CD4-positive, alpha-beta T cell treated with Interleukin-10 for 1 hour (primary cell): ENCODE results near the gene MYO15B.
A peak's percentile ranks its signal among the peaks of the same experiment; 100 is the strongest.

Source experiments
- DNase-seq: peaks from one replicate; pipeline ENCODE4 v3.0.0-alpha.2; 2020

Gene MYO15B

DNA sequence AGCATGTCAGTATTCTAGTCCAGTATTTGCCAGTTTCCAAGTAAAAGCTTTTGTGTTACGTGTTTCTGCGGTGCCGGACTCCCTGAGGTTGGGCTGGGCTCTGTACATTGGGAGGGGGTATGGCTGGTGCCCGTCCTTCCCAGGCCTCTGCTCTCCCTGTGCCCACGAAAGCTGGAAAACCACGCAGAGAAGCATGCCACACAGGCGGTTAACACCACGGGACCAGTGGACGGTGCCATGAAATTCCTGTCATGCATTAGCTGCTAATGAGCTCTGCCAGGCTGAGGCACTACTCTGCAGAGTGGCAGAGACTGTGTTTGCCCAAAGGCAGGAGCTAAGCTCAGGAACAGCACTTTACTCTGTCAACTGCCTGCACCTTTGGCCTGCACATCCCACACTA is 53.7 kb downstream of the MYO15B start:
- DNase-seq: no peak

DNA sequence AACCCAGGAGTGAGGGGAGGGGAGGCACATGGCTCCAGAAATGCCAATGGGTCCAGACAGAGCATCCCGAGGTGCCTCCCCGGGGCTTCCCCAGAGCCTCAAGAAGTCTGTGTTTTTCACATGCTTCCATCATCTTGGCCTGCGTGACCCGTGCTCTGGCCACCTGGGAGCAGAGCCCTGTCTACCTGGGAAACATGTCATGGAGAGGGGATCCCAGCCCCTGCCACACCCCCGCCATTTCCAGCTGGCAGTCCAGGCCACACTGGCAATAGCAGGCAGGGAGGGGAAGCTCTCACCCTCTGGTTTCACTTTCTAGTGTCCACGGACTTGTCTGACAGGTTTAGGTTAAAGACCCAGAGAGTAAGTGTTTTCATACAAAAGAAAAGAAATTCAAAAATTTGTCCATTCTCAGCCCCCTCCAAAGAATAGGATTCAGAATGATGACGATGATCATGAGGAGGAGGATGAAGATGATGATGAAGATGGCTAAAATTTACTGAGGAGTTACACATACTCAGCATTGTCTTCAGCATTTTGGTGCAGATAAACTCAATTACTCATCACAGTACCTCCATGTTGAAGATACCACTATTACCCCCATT is 54.7 kb downstream of the MYO15B start:
- DNase-seq: no peak

DNA sequence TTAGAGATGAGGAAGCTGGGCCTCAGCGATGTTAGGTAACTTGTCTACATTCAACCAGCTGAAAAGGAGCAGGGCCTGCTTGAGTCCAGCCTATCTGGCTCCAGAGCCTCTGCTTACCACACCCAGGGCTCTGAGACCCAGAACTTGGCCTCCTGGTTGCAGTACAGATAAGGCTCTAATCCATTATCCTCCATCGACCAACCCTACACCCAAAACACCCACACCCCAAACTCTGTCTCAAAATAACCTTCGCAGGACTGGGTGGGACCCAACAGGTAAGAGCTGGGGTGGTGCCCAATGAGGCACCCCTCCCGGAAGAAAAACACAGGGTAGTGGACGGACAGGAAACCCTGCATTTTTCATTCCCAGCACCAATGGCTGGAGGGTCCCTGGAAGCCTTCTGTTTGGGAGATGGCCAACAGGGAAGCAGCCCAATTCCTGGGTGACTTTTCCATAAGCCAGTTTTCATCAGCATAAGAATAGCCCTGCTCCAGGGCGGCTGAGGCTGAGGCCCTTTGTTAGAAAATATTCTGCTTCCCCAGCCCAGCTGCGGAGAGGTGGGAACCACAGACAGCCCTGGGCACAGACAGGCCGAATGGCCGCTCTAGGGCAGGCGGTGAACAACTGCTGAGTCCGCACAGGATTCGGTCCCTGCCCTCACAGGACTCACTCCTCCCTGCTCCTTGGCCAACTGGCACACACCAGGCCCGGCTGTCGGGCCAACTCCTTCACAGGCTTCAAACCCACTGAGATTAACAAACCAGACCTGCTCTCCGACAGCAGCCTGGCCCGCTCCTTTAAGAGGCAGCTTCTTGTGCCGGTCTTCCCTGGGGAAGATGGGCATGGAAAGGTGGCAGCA is 55.4 kb downstream of the MYO15B start:
- DNase-seq: no peak

DNA sequence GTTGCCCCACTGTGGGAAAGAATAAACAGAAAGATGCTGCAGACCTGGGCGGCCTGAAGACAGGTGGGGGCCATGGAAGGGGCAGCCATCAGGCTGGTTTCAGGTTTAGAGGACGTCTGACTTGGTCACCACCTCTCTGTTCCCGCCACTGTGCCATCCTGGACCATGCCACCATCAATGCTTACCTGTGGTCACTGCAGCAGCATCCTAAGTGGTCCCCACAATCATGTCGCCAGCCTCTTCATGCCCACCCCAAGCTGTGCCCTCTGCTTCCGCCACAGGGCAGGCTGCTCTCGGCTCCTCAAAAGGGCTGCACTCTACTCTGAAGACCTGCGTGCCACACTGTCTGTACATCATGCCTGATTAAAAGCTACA is 56.0 kb downstream of the MYO15B start:
- DNase-seq: no peak

DNA sequence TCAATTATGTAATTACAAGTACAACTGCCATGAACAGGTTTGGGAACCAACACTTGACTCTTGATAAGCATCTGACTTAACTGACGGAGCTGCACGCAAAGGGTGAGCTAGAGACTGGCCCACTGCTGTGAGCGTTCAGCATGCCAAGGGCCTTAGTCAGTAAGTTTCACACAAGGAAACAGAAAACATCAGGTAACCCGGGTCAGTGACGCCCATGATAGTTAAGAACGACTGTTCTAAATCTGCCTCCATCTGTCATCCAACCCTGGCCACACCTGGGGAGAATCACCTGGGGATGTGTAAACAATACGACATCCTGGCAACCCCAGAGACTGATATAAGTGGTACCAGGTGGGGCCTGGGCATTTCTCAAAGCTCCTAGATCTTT is 57.9 kb downstream of the MYO15B start:
- DNase-seq: no peak

DNA sequence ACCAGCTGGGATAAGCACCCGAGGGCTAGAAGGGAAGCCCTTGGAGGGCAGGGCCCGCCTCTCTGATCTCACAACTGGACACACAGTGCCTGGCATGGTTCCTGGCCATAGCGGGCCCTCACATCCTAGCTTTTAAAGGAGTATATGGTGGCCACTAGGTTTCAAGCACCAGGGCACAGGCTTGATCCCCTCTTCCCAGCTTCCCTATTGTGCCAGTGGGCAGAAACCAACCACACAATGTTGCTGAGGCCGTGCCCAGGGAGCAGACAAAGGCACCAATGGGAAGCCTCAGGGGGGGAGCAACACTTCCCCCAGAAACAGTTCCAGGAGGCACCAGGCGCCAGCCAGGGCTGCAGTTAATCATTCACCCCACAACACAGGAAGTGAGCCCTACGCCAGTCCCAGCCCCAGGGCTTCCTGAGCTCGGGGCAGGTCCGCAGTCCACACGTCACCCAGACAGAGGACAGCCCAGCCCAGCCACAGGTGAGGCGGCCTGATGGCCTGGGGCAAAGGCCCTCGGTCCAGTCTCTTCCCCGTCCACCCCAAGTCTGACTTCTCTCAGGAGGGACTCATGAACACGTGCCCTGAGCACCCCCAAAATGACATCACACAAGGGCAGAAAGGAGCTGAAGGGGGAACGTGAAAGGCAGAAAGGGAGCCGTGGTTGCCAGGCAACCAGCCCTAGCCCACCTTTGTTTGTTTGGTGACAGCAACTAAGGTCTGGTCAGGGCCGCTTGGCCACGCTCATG is 58.5 kb downstream of the MYO15B start:
- DNase-seq: peak; percentile 27

DNA sequence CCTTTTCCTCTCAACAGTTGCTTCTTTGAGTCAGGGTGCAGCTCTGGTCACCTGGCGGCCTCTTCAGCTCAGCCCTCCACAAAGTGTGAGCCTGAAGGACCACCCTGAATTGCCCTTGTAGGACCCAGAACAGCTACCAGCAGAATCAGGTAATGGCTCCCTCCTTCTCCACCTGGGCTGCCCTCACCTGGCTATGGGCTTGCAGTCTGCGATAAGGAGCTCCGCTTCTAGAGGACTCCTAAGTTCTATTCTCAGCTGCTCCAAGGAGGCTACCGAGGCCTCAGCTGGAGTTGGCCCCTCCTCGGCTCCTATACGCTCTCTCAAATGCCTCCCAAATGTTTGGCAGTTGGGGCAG is 59.0 kb downstream of the MYO15B start:
- no peak for DNase-seq

DNA sequence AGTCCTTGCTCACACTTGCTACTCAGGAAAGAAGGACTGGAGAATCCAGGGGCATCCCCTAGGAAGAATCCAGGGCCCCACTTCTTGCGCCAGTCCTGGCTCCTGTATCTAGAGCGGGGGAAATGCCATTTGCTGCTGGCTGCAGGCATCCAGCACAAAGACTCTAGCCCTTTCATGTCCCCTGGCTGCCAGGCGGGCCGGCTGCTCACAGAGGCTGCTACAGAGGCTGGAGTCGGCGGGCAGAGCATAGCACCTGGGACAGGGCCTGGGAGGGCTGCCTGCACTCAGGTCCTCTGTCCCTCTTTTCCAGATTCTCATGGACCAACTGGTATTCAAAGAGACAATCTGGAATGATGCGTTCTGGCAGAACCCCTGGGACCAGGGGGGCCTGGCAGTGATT is 59.5 kb downstream of the MYO15B start:
- no peak for DNase-seq

DNA sequence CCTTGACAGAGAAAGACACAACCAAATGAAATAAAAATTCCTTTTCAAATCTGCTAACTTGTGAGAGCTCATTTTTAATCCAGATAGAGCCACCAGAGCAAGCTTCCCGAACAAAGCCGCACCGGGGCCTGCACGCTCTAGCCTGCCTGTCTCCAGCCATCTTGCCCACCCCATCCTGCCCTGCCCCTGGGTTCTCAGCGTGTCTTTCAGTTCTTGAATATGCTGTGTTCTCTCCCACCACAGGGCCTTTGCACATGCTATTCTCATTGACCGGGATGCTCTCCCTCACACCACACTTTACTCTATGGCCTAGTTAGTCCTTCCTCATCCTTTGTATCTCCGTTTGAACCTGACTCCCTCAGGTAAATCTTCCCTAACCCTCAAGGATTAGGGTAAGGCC is 60.3 kb downstream of the MYO15B start:
- no peak for DNase-seq

DNA sequence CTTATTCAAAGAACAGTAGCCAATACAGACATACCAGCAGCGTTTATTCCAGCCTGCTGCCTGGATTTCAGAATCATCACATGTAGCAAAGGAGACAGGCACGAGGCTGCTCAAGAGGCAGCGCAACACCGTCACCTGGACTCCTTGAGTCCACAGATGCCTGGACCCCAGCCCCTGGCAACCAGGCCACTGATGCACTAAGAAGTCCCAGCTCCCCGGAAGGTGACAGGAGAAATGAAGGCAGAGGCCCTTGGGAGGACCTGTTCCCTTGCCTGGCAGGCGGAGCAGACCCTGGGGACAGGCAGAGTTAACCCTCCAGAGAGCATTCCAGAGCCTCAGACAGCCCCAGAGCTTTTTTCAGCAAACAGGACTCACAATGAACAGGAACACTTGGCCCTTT is 62.1 kb downstream of the MYO15B start:
- DNase-seq: no peak

DNA sequence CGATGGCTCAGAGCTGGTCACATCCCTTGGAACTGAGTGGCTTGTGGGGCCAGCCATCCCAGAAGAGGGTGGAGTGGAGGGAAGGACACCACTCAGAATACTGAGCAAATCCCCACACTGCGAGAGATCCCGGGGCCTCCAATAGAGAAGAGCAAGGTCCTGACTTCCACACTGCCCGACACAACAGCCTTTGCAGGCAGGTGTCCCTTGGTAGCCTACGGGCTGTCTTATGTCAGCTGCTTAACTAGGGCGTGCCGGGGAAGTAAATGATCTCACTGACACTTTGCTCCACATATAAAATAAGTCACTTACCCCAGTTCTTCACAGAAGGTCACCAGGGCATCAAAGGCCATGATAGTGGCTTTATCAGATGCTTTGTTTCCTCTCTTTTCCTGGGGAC is 63.3 kb downstream of the MYO15B start:
- no peak for DNase-seq

DNA sequence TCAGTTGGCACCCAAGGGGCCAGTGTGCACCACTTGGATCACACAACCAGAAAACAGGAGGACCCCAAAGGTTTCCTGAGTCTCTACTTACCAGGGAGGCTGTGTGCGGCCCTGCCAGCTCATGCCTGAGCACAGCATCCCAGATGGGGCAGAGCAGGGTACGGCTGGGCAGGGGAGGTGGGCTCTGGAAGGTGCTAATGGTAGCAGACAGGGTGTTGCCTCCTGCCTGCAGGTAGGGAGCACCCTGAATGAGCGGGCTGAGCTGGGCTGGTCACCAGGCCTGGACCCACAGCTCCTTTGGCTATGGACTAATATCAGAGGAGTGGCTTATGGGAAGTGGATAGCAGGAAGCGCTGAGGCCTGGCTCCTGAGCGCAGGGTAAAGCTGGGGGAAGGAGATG is 64.7 kb downstream of the MYO15B start:
- no peak for DNase-seq

DNA sequence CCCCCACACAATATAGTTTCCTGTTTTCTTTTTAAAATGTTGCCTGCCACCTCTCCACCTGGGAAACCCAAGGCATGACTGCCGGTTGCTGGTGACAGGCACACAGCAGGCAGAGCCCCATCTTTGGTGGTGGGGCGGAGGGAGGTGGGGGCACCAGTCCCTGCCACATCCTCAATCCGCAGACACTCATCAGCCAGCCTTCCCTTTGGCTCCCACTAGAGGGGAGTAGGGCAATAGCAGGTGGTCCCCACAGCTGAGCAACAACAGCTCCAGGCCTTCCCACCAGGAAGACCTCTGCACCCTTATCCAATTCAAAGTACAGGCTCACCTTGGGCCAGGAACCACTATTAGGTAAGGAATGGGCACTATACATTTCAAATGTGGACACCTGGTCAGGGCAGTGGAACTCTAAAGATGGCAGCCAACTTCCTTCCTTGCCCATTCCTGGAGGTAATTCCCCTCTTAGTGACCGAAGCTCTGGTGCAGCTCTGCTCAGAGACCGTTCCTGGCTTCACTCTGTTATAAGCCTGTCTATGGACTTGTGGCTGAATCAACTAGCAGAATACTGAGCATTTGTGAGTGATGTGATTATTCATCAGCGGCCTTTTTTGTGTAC is 65.4 kb downstream of the MYO15B start:
- peak; percentile 36 for DNase-seq

DNA sequence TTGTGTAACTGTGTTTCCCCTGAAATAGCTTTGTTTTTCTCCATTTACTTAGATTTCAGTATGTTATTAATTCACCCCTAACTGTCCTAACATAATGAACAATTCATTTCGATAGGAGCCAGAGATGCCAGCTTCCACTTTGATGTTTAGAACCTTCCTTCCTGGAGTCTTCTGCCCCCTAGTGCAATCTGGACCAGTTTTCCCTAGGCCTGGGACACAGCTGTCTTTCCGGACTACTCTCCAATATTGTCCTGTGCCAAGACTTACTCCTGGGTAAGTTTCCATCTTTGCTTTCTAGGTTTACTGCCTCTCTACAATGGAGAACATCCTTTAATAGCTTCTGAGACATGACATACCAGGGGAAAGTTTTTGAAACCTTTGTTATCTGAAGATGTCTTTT is 66.6 kb downstream of the MYO15B start:
- DNase-seq: no peak

DNA sequence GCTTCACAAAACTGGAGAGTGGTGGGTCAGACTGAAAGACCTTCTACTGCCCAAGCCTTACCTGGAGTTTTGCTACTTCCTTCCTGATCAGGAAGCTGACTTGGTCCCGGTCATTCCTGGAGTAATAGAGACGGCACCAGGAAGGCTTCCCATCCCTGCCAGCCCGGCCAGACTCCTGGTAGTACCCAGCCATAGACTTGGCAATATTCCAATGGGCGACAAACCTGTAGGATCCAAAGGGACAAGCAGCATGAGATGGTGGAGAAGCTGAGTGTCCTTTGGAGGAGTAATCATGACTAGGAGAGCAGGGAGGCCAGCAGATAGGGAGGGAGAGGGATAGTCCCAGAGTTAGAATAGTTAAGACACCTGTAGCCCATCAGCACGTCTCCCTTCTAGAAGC is 70.6 kb downstream of the MYO15B start:
- no peak for DNase-seq

DNA sequence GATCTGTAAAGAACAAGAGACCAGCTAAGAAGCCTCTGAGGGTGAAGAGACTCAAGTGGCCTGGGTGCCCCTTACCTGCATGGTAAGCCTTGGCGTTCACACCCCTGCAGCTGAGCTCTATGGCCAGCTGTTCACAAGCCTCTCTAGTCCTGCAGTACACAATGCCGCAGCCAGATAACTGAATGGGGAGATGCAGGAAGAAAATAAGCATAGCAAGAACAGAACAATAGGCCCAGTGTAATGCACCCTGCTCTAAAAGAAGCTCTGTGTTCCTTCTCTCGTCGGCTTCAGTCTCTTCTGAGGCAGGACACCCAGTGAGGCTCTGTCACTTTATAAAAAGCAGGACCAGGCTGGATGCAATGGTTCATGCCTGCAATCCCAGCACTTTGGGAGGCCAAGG is 73.9 kb downstream of the MYO15B start:
- DNase-seq: no peak

DNA sequence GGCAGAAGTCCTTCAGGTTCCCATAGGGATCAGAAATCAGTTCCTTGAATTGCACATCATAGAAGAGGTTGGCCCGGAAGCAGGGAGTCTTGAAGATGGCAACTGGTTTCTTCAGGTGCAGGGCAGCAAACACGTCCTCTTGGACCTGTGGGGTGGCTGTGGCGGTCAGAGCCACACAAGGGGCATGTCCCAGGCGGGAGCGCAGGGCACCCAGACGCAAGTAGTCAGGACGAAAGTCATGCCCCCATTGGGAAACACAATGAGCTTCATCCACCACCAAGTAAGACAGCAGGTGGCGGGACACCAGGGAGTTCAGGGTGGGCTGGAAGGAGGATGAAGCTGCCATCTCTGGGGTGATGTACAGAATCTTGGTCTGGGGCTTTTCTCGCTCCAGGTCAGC is 74.9 kb downstream of the MYO15B start:
- no peak for DNase-seq

DNA sequence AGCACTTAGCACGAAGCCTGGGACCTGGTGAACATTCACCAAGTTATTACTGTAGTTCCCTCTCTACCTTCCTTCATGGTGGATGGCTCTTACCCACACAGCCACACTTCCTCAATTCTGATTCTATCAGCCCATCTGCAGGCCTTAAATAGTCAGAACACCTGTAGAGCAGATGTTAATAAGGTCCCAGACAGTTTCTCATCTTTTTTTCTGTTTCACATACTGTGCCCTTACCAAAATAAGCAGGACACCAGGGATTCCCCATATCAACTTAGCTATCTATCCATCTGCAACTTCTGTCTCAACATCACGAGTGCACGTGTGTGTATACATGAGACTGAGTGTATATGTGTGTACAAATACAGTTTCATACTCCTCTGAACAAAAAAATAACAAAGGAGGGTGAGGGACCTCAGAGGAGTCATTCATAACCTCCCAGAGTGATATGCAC is 76.5 kb downstream of the MYO15B start:
- no peak for DNase-seq

DNA sequence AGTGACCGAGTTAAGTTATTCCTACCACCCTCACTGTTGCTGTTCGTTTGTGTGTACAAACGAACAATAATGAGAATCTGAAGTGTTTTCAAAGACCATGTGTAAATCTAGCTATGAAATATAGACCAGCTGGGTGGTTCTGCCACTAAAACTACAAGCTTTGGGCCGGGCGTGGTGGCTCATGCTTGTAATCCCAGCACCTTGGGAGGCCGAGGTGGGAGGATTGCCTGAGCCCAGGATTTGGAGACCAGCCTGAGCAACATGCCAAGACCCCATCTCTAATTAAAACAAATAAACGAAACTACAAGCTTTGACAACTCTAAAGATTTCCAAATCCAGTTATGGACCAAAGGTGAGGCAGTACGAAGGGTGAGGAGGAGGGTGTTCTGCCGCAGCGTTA is 78.4 kb downstream of the MYO15B start:
- DNase-seq: no peak

DNA sequence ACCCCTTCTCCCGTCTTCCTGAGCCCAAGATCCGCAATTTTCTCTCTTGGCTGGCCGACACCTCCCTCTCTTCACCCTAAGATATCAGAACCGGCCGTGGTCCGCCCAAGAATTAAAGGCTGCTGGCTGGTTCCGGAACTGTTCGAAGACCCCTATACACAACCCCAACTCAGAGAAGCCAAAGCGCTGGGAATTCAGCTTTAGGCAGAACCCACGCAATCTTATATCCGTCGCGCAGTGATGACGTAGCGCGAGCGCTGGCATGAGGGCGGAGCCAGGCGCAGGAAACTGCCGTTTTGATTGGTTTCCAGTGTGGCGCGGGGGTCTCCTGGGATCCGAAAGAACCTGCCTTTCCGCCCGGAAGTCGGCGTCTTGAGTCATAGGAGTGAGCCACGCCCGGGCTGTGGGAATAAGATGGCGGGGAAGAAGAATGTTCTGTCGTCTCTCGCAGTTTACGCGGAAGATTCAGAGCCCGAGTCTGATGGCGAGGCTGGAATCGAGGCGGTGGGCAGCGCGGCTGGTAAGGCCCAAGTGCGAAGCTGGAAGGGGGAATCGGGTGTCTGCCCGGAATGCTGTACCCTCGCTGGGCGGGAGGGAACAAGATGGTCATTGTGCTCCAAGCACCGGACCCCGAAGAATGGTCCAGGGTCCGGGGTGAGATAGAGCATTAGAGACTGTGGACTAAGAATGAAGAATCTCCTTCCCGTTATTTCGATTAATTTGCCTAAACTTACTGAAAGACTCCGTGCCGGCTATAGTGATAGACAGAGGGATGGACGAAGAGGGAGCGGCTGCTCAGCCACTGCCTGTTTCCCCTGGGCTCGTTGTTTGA is 79.6 kb downstream of the MYO15B start, which contains the start of the genes RECQL5 and SAP30BP:
RECQL5 (minus strand) TSS at position 196 of the 832 bp plus-strand sequence. CDS start 597 bp downstream, outside the sequence.
SAP30BP (plus strand) TSS at position 380 of the 832 bp plus-strand sequence; CDS start at position 415, 35 bp downstream.
- DNase-seq: peak; percentile 97

DNA sequence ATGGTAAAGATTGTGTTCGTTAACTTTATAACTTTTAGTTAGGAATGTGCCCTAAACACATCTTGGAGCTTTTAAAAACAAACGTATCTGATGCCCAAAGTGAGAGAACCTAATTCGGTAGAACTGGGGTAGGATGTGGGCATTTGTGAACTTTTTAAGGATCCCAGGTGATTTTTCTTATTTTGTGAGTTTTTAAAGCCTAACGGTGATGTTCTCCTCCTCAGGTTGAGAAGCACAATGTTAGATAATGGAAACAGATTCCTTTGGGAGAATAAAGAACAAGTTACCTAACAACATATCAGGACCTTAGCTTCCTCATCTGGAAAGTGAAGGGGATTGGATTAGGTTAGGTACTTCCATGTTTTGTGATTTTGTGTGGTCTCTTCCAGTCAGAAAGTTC is 80.2 kb downstream of the MYO15B start:
- no peak for DNase-seq

DNA sequence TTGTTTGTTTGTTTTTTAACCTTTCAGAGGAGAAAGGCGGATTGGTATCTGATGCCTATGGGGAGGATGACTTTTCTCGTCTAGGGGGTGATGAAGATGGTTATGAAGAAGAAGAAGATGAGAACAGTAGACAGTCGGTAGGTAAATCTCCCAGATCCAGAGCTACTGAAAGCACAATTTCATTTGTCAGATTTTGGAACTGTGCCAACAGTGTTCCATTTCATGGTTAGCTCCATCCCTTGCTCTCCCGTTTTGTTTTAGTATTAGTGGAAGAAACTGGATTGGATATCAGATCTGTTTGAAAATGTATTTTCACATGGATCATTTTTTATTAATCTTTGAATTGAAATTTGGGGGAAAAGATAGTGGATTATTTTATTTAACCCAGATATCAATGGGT is 80.9 kb downstream of the MYO15B start:
- DNase-seq: no peak
